ENCODE data around the gene CDK2AP2. TPM values are rescaled to one million over a fixed set of nuclear protein-coding genes. Genes with fewer than 3 reads are reported as not detected.
A peak's percentile ranks its signal among the peaks of the same experiment; 100 is the strongest.

The CDK2AP2 gene
- total and polyA plus RNA-seq, 9 of the 15 experiments (the other 6 are each of a cell fraction or from before 2014, with no cell fraction given) = 4.4 to 47.4 (median 21.7) TPM

DNA sequence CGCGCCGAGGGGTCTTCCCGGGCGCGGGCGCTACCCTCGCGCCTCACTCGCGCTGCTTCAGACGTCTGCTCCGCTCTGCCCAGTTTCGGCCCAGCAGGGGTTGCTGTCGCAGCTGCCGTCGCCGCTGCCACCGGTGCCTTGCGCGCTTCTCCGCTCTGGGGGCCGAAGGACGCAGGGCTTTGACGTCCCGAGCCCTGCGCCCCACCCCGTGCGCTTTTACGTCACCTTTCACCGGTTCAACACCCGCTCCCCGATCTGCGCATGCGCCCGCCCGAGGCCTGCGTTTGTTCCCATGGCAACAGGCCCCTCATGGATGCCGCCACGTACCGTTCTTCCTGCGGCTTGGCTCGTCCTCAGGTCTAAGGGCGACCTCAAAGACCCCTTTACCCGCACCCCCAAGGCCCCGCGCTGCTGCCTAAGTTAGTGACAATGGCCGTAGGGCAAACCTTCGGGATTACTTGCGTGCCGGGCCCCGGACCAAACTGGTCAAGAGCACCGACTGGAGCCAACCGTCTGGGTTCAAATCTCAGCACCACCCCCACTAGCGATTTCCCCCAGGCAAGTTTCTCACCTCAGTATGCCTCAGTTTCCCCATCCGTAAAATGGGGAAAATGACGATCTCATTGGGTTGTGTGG lies 642 bp upstream of the CDK2AP2 start (continued):
- TF ChIP-seq, protein P1, sequence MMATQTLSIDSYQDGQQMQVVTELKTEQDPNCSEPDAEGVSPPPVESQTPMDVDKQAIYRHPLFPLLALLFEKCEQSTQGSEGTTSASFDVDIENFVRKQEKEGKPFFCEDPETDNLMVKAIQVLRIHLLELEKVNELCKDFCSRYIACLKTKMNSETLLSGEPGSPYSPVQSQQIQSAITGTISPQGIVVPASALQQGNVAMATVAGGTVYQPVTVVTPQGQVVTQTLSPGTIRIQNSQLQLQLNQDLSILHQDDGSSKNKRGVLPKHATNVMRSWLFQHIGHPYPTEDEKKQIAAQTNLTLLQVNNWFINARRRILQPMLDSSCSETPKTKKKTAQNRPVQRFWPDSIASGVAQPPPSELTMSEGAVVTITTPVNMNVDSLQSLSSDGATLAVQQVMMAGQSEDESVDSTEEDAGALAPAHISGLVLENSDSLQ (IDR thresholded peaks at IDR 0.05) = no peak
- TF ChIP-seq, protein P2, sequence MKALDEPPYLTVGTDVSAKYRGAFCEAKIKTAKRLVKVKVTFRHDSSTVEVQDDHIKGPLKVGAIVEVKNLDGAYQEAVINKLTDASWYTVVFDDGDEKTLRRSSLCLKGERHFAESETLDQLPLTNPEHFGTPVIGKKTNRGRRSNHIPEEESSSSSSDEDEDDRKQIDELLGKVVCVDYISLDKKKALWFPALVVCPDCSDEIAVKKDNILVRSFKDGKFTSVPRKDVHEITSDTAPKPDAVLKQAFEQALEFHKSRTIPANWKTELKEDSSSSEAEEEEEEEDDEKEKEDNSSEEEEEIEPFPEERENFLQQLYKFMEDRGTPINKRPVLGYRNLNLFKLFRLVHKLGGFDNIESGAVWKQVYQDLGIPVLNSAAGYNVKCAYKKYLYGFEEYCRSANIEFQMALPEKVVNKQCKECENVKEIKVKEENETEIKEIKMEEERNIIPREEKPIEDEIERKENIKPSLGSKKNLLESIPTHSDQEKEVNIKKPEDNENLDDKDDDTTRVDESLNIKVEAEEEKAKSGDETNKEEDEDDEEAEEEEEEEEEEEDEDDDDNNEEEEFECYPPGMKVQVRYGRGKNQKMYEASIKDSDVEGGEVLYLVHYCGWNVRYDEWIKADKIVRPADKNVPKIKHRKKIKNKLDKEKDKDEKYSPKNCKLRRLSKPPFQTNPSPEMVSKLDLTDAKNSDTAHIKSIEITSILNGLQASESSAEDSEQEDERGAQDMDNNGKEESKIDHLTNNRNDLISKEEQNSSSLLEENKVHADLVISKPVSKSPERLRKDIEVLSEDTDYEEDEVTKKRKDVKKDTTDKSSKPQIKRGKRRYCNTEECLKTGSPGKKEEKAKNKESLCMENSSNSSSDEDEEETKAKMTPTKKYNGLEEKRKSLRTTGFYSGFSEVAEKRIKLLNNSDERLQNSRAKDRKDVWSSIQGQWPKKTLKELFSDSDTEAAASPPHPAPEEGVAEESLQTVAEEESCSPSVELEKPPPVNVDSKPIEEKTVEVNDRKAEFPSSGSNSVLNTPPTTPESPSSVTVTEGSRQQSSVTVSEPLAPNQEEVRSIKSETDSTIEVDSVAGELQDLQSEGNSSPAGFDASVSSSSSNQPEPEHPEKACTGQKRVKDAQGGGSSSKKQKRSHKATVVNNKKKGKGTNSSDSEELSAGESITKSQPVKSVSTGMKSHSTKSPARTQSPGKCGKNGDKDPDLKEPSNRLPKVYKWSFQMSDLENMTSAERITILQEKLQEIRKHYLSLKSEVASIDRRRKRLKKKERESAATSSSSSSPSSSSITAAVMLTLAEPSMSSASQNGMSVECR (CRISPR knock-in tag; IDR thresholded peaks at IDR 0.05) = peak; percentile 60
- TF ChIP-seq TOE1 (IDR thresholded peaks at IDR 0.05; ENCODE audit: borderline replicate concordance) (no peak), TOE1 (CRISPR knock-in tag; IDR thresholded peaks at IDR 0.05; ENCODE audit: borderline replicate concordance, low read depth) (no peak), MAFF (IDR thresholded peaks at IDR 0.05; ENCODE audit: low read length) (no peak), CBX5 (IDR thresholded peaks at IDR 0.05; ENCODE audit: borderline replicate concordance, low read depth) (no peak), ZBTB7A (IDR thresholded peaks at IDR 0.05; ENCODE audit: borderline replicate concordance, control insufficient read depth, low read depth, low read length) (peak; percentile 15; the same call in 1 of the 2 replicates), GATA2 (CRISPR knock-in tag; IDR thresholded peaks at IDR 0.05) (no peak), PTRF (tag; IDR thresholded peaks at IDR 0.05) (no peak), CREB1 (IDR thresholded peaks at IDR 0.05) (peak; percentile 97), CREB1 (CRISPR knock-in tag; IDR thresholded peaks at IDR 0.05) (peak; percentile 98), ZNF785 (CRISPR knock-in tag; IDR thresholded peaks at IDR 0.05) (no peak), NEUROD1 (IDR thresholded peaks at IDR 0.05; ENCODE audit: borderline replicate concordance, low read depth, low read length, partially characterized antibody) (no peak), CHD2 (IDR thresholded peaks at IDR 0.05; ENCODE audit: low read depth, low read length) (no peak)
- TF ChIP-seq, protein P3, sequence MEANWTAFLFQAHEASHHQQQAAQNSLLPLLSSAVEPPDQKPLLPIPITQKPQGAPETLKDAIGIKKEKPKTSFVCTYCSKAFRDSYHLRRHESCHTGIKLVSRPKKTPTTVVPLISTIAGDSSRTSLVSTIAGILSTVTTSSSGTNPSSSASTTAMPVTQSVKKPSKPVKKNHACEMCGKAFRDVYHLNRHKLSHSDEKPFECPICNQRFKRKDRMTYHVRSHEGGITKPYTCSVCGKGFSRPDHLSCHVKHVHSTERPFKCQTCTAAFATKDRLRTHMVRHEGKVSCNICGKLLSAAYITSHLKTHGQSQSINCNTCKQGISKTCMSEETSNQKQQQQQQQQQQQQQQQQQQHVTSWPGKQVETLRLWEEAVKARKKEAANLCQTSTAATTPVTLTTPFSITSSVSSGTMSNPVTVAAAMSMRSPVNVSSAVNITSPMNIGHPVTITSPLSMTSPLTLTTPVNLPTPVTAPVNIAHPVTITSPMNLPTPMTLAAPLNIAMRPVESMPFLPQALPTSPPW (CRISPR knock-in tag; IDR thresholded peaks at IDR 0.05) = peak; percentile 96
- TF ChIP-seq, protein P4, sequence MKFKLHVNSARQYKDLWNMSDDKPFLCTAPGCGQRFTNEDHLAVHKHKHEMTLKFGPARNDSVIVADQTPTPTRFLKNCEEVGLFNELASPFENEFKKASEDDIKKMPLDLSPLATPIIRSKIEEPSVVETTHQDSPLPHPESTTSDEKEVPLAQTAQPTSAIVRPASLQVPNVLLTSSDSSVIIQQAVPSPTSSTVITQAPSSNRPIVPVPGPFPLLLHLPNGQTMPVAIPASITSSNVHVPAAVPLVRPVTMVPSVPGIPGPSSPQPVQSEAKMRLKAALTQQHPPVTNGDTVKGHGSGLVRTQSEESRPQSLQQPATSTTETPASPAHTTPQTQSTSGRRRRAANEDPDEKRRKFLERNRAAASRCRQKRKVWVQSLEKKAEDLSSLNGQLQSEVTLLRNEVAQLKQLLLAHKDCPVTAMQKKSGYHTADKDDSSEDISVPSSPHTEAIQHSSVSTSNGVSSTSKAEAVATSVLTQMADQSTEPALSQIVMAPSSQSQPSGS (CRISPR knock-in tag; IDR thresholded peaks at IDR 0.05) = no peak
- TF ChIP-seq, protein P5, sequence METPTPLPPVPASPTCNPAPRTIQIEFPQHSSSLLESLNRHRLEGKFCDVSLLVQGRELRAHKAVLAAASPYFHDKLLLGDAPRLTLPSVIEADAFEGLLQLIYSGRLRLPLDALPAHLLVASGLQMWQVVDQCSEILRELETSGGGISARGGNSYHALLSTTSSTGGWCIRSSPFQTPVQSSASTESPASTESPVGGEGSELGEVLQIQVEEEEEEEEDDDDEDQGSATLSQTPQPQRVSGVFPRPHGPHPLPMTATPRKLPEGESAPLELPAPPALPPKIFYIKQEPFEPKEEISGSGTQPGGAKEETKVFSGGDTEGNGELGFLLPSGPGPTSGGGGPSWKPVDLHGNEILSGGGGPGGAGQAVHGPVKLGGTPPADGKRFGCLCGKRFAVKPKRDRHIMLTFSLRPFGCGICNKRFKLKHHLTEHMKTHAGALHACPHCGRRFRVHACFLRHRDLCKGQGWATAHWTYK (CRISPR knock-in tag; IDR thresholded peaks at IDR 0.05) = peak; percentile 77; the same call in 1 of the 2 replicates
